ENCODE data around the gene SPACA9. TPM values are rescaled to one million over a fixed set of nuclear protein-coding genes. Genes with fewer than 3 reads are reported as not detected.
A peak's percentile ranks its signal among the peaks of the same experiment; 100 is the strongest.

The SPACA9 gene
- 1 to 10 TPM; 2.2 to 8.1 TPM for total RNA-seq

DNA sequence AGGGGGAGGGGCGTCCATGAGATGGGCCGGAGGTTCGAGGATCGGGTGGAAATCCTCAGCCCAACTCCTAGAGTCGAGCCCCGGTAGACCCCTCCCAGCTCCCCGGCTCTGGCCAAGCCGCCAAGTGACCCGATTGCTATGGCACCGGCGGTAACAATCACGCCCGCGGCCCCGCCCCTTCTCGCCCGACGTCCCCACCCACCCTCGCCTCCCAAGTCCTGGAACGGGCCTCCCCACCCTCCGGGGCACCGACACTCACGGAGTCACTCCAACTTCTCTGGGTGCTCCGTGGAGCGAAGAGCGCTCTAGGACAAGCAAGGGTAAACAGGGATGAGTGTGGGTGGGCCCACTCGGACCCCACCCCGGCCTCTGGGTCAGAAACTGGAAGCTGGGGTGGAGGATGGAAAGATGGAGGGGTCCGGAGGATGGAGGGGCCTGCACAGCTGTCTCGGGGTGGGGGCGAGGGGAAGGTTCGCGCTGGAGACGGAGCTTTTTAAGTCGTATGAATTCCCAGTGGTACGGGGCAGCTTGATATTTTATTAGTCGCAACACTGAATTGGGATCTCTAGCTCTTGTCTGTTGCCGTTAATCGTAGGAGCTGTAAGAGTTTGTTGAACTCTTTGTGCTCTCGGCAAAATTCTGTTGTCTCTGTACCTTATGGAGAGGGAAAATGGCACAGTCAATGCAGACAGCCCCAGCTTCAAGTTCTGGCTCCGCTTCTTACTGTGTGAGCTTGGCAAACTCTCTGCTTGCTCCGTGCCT lies at the start of gene SPACA9:
TSS of gene SPACA9 (plus strand) at position 204 of the 762 bp plus-strand sequence. CDS start 5,050 bp downstream, outside the sequence.
- no peaks in the 10 kb centered on the region for H3K9me3 ChIP-seq
- TF ChIP-seq, protein P1, sequence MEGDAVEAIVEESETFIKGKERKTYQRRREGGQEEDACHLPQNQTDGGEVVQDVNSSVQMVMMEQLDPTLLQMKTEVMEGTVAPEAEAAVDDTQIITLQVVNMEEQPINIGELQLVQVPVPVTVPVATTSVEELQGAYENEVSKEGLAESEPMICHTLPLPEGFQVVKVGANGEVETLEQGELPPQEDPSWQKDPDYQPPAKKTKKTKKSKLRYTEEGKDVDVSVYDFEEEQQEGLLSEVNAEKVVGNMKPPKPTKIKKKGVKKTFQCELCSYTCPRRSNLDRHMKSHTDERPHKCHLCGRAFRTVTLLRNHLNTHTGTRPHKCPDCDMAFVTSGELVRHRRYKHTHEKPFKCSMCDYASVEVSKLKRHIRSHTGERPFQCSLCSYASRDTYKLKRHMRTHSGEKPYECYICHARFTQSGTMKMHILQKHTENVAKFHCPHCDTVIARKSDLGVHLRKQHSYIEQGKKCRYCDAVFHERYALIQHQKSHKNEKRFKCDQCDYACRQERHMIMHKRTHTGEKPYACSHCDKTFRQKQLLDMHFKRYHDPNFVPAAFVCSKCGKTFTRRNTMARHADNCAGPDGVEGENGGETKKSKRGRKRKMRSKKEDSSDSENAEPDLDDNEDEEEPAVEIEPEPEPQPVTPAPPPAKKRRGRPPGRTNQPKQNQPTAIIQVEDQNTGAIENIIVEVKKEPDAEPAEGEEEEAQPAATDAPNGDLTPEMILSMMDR (IDR thresholded peaks at IDR 0.05) = no peak
- ATAC-seq (ENCODE audit: insufficient number of reproducible peaks, low FRiP score, low read depth) (peak; percentile 46), DNase-seq (ENCODE audit: low spot score) (peak; percentile 17)
- H3K4me1 ChIP-seq (ENCODE audit: control insufficient read depth in 1 of 2, low read depth in 2 of 2) = peaks cover 0 to 5% of the 10 kb centered on the region in 2 donors
- peak within 1 kb of the TSS; percentile 98 for H3K4me3 ChIP-seq
- H3K27me3 ChIP-seq (replicated peaks; ENCODE audit: insufficient read depth) = no peaks in the 10 kb centered on the region
- peak within 1 kb of the TSS; percentile 78 to 80 for H3K27ac ChIP-seq
- no peaks in the 10 kb centered on the region for H3K36me3 ChIP-seq

DNA sequence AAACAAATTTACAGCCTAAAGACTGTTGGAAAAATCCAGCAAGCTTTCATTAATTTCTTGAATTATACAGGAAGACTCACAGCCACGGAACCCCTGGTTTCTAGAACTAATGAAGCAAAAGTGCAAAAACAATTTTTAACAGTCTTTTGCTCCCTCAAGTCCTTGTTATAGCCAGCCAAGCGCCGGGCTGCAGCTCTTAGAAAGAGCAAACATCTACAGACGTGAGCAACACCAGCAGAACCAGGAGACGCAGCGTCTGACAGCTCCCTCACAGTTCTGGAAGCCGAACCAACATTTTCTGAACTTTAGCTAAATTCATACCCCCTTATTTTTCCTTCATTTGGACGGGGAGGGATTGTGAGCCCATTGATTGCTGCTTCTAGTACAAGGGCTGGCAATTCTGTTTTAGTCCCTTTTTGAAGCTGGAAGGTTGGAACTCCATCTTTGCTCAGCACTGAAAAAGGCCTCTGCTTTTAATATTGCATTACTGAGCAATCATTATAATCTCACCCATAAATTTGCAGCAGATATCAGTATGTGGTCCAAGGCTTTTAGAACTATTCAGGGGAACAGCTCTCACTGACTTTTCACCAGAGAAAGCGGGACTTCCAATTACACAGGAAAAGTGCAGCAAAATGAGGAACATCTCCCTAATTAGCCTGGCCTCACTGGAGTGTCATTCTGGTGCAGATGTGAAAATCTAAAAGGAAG lies 46.4 kb upstream of the SPACA9 start:
- Histone ChIP-seq H3K4me3 (no peak overlapping the region), H3K27ac (no peak overlapping the region), H3K4me1 (ENCODE audit: control insufficient read depth in 1 of 2, low read depth in 2 of 2) (no peaks in the 10 kb centered on the region), H3K9me3 (no peaks in the 10 kb centered on the region), H3K27me3 (replicated peaks; ENCODE audit: insufficient read depth) (no peaks in the 10 kb centered on the region), H3K36me3 (no peaks in the 10 kb centered on the region)
- DNase-seq (ENCODE audit: low spot score) (no peak), ATAC-seq (ENCODE audit: insufficient number of reproducible peaks, low FRiP score, low read depth) (no peak)
- TF ChIP-seq, protein P1 (IDR thresholded peaks at IDR 0.05) = no peak

DNA sequence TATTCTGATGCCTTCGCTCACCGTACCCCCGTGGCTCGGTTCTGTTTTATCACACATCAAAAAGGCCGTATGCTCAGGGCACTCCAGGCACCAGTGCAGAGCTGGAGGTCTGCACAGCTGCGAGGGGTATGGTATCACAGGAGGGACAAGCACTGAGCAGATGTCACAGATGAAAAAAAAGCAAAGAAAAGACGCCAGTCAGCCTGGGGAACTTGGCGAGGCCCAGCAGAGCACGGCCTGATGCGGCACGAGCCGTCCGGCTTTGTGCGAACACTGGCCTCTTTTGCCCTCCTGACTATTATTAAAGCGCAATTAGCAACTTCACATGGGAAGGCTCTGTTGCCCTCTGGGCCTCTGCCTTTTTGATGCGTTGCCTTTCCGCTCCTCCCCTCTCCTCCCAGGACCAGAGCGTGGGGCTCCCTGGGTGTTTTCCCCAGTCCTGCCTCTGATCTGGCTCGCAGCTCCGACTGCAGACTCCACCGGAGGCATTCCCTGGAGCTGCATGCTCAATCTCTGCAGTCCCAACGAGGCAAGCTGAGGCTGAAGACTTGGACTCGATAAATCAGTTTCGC lies 45.1 kb upstream of the SPACA9 start:
- DNase-seq (ENCODE audit: low spot score) = no peak

DNA sequence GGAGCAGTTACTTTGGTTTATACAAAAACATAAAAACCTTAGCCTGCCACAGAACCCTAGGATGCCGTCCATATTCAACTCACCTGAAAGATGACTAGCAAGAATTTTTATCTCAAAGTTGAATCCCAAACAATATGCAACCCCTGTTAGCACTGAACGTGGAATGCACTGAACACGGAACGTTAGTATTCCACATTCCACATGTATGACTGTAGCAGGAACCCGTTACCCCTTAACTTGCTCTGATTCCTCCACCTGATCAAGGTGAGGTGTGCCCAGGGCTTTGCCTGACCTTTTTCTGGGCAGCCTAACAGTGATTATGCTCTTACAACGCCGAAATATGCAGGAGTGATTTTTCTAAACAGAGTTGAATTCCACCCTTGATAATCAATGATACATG lies 44.4 kb upstream of the SPACA9 start:
- no peak for DNase-seq (ENCODE audit: low spot score)
- Histone ChIP-seq H3K4me1 (ENCODE audit: control insufficient read depth in 1 of 2, low read depth in 2 of 2) (no peaks in the 10 kb centered on the region), H3K27ac (no peak overlapping the region), H3K27me3 (replicated peaks; ENCODE audit: insufficient read depth) (no peaks in the 10 kb centered on the region), H3K9me3 (no peaks in the 10 kb centered on the region), H3K36me3 (no peaks in the 10 kb centered on the region), H3K4me3 (no peak overlapping the region)
- ATAC-seq (ENCODE audit: insufficient number of reproducible peaks, low FRiP score, low read depth) = no peak
- TF ChIP-seq, protein P1 (IDR thresholded peaks at IDR 0.05) = no peak

More for the DNA sequence above, 45.1 kb upstream of the SPACA9 start:
- H3K27me3 ChIP-seq (replicated peaks; ENCODE audit: insufficient read depth) = no peaks in the 10 kb centered on the region
- H3K27ac ChIP-seq = no peak overlapping the region
- H3K4me1 ChIP-seq (ENCODE audit: control insufficient read depth in 1 of 2, low read depth in 2 of 2) = no peaks in the 10 kb centered on the region
- no peak overlapping the region for H3K4me3 ChIP-seq
- TF ChIP-seq, protein P1 (IDR thresholded peaks at IDR 0.05) = no peak
- H3K36me3 ChIP-seq = no peaks in the 10 kb centered on the region
- H3K9me3 ChIP-seq = no peaks in the 10 kb centered on the region
- no peak for ATAC-seq (ENCODE audit: insufficient number of reproducible peaks, low FRiP score, low read depth)

All from thoracic aorta (tissue), 2 donors.